ENCODE results near the gene STIM1.

DNA sequence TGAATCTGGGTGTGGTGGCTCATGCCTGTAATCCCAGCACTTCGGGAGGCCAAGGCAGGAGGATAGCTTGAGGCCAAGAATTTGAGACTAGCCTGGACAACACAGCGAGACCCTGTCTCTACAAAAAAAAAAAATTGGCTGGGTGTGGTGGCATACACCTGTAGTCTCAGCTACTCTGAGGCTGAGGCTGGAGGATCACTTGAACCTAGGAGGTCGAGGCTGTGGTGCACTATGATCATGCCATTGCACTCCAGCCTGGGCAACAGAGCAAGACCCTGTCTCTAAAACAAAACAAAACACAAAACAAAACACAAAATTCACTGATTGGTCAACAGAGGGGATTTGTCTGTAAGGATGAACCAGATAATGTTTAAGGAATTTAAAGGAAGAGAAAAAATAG, 113.7 kb downstream of the STIM1 start:
- TF ChIP-seq, protein P1, sequence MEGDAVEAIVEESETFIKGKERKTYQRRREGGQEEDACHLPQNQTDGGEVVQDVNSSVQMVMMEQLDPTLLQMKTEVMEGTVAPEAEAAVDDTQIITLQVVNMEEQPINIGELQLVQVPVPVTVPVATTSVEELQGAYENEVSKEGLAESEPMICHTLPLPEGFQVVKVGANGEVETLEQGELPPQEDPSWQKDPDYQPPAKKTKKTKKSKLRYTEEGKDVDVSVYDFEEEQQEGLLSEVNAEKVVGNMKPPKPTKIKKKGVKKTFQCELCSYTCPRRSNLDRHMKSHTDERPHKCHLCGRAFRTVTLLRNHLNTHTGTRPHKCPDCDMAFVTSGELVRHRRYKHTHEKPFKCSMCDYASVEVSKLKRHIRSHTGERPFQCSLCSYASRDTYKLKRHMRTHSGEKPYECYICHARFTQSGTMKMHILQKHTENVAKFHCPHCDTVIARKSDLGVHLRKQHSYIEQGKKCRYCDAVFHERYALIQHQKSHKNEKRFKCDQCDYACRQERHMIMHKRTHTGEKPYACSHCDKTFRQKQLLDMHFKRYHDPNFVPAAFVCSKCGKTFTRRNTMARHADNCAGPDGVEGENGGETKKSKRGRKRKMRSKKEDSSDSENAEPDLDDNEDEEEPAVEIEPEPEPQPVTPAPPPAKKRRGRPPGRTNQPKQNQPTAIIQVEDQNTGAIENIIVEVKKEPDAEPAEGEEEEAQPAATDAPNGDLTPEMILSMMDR (IDR thresholded peaks at IDR 0.05 in 2 of 3, conservative IDR thresholded peaks at IDR 0.05 in 1 of 3; ENCODE audit: control insufficient read depth in 2 of 3, extremely low read depth in 1 of 3, insufficient read depth in 1 of 3, low read depth in 3 of 3, low read length in 3 of 3), result no peak
- TF ChIP-seq RAD21 (IDR thresholded peaks at IDR 0.05; ENCODE audit: insufficient read depth, low read depth, low read length), result no peak
- TF ChIP-seq POLR2A (IDR thresholded peaks at IDR 0.05; ENCODE audit: low read depth, low read length), result no peak
- TF ChIP-seq TAF1 (IDR thresholded peaks at IDR 0.05; ENCODE audit: borderline replicate concordance, low read depth, low read length), result no peak
- no peak for TF ChIP-seq POLR2AphosphoS5 (IDR thresholded peaks at IDR 0.05; ENCODE audit: low read length)
- no peak for TF ChIP-seq BRCA1 (IDR thresholded peaks at IDR 0.05; ENCODE audit: low read depth, low read length)
- TF ChIP-seq CHD4 (IDR thresholded peaks at IDR 0.05), result no peak
- TF ChIP-seq SREBF1 (IDR thresholded peaks at IDR 0.05; ENCODE audit: low read length), result no peak
- TF ChIP-seq, protein P2, sequence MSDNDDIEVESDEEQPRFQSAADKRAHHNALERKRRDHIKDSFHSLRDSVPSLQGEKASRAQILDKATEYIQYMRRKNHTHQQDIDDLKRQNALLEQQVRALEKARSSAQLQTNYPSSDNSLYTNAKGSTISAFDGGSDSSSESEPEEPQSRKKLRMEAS (IDR thresholded peaks at IDR 0.05; ENCODE audit: low read depth, low read length), result no peak
- no peak for TF ChIP-seq EP300 (IDR thresholded peaks at IDR 0.05; ENCODE audit: borderline replicate concordance in 1 of 2, control insufficient read depth in 1 of 2, low read depth in 2 of 2, low read length in 2 of 2)
- TF ChIP-seq, protein P3, sequence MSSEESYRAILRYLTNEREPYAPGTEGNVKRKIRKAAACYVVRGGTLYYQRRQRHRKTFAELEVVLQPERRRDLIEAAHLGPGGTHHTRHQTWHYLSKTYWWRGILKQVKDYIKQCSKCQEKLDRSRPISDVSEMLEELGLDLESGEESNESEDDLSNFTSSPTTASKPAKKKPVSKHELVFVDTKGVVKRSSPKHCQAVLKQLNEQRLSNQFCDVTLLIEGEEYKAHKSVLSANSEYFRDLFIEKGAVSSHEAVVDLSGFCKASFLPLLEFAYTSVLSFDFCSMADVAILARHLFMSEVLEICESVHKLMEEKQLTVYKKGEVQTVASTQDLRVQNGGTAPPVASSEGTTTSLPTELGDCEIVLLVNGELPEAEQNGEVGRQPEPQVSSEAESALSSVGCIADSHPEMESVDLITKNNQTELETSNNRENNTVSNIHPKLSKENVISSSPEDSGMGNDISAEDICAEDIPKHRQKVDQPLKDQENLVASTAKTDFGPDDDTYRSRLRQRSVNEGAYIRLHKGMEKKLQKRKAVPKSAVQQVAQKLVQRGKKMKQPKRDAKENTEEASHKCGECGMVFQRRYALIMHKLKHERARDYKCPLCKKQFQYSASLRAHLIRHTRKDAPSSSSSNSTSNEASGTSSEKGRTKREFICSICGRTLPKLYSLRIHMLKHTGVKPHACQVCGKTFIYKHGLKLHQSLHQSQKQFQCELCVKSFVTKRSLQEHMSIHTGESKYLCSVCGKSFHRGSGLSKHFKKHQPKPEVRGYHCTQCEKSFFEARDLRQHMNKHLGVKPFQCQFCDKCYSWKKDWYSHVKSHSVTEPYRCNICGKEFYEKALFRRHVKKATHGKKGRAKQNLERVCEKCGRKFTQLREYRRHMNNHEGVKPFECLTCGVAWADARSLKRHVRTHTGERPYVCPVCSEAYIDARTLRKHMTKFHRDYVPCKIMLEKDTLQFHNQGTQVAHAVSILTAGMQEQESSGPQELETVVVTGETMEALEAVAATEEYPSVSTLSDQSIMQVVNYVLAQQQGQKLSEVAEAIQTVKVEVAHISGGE (CRISPR knock-in tag; IDR thresholded peaks at IDR 0.05), result no peak
- no peak for TF ChIP-seq TCF12 (IDR thresholded peaks at IDR 0.05; ENCODE audit: low read depth, low read length)
- no peak for TF ChIP-seq RELA (IDR thresholded peaks at IDR 0.05; ENCODE audit: borderline replicate concordance, partially characterized antibody)
- TF ChIP-seq NRF1 (conservative IDR thresholded peaks at IDR 0.05; ENCODE audit: low read depth, low read length), result no peak

All from GM12878 (cell line).